GM18502 (cell line): ENCODE data around the gene SLX1A.
"Not testable (repeated sequence)": the region's sequence is repeated elsewhere in the genome, so short reads cannot be mapped to it uniquely, and the experiment has no call there.

Source experiments
- ATAC-seq: cut with Tn5 transposase; IDR thresholded peaks from one replicate; pipeline ENCODE4 v1.9.1; 2021; ENCODE audit warnings: mild to moderate bottlenecking; ENCODE audit not compliant: unreplicated experiment, poor library complexity

Gene SLX1A

GRCh38 chr16:30183233-30184095, 10.2 kb upstream of the SLX1A start, which contains the start of gene CORO1A:
Gene CORO1A (plus strand): TSS chr16:30183602. CDS start chr16:30185210, 1,608 bp downstream.
- peak; percentile 52 for ATAC-seq

- no peak for ATAC-seq
Observed at GRCh38 chr16:30184096-30184890, 9.4 kb upstream of the SLX1A start.

- ATAC-seq: peak; percentile 4
Observed at GRCh38 chr16:30184891-30185682, 8.6 kb upstream of the SLX1A start.

- peak; percentile 31 for ATAC-seq
Observed at GRCh38 chr16:30185683-30186421, 7.8 kb upstream of the SLX1A start.

GRCh38 chr16:30186444-30186781, 7.3 kb upstream of the SLX1A start:
- ATAC-seq: no peak

GRCh38 chr16:30186782-30187555, 6.7 kb upstream of the SLX1A start:
- ATAC-seq: no peak

GRCh38 chr16:30187556-30187865, 6.2 kb upstream of the SLX1A start:
- ATAC-seq: no peak

GRCh38 chr16:30187971-30188561, 5.6 kb upstream of the SLX1A start:
- ATAC-seq: no peak

- ATAC-seq: not testable (repeated sequence)
Observed at GRCh38 chr16:30191158-30191557, 2.5 kb upstream of the SLX1A start.

- ATAC-seq: peak; percentile 16
Observed at GRCh38 chr16:30193098-30193497, 577 bp upstream of the SLX1A start.

GRCh38 chr16:30194172-30194925, 674 bp downstream of the SLX1A start:
- ATAC-seq: peak; percentile 60

GRCh38 chr16:30197001-30197400, 3.3 kb downstream of the SLX1A start:
- not testable (repeated sequence) for ATAC-seq

GRCh38 chr16:30199049-30199448, 5.4 kb downstream of the SLX1A start, which contains the start of gene SULT1A3:
Gene SULT1A3 (plus strand): TSS chr16:30199255. CDS start chr16:30200729, 1,474 bp downstream.
- not testable (repeated sequence) for ATAC-seq

- ATAC-seq: not testable (repeated sequence)
Observed at GRCh38 chr16:30199608-30200343, 6.1 kb downstream of the SLX1A start.

- not testable (repeated sequence) for ATAC-seq
Observed at GRCh38 chr16:30205541-30206236, 12.0 kb downstream of the SLX1A start.

GRCh38 chr16:30206252-30206651, 12.6 kb downstream of the SLX1A start:
- ATAC-seq: not testable (repeated sequence)
